AG09319 (cell line): ENCODE measurements around the gene AP4M1.

ENCODE experiments used
- DNase-seq: peaks from one replicate; pipeline ENCODE4 v3.0.0-alpha.2; 2010; ENCODE audit warnings: low read depth; ENCODE audit errors: extremely low read depth
- CTCF ChIP-seq: IDR thresholded peaks from 2 replicates; pipeline ENCODE4 v1.5.1; 2011; ENCODE audit warnings: low read depth, mild to moderate bottlenecking, inconsistent platforms, low read length, moderate library complexity

Gene AP4M1

GRCh38 chr7:100157069-100157333 is 55.6 kb downstream of the AP4M1 start:
- DNase-seq: no peak
- no peak for TF ChIP-seq CTCF

- DNase-seq: no peak
- TF ChIP-seq CTCF: no peak; the same call in 1 of the 2 replicates
These were observed 56.1 kb downstream of the AP4M1 start for GRCh38 chr7:100157334-100158228.
